ENCODE data around the gene WDR74.
A peak's percentile ranks its signal among the peaks of the same experiment; 100 is the strongest.

WDR74 gene

DNA sequence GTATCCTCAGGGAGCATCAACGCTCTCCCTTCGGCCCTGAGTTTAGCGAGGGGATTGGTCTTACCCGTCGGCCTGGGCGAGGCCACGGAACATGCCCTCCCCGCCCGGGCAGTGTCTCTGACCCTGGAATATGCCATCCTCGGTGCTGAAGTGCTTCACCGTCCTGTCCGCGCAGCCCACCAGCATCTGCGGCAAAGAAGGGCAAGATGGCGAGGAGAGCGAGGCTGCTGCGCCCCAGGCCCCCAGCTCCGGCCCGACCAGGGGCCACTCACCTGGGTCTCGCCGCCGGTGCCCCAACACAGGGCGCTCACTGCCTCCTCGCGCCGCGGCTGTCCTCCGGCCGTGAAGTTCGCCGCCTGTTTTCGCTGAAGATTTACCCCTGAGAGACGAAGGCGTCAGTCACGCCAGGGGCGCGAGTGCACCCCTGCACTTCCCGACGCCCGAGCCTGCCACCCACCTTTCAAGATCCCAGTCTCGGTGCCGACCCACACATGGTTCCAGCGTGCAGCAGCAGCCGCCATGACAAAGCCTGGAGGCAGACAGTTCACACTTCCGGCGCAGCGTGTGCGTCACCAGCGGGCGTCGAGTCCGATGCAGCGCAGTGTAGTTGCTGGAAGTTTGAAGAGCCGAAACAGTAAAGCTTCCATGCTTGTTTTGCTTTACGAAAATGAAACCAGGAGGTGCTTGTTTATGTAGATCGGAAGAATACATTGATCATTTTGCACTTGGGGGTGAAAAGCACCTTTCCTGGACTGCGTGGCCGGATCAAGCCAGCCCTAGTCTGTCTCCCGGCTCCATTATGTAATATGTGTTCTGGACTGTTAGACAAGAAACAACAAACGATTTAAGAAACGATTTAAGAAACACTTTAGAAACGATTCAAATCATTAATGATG is at the start of gene WDR74:
Gene WDR74 (minus strand): TSS at position 541 of the 896 bp plus-strand sequence. CDS start 20 bp downstream, at position 521.
- DNase-seq (ENCODE audit: low read depth): peak; percentile 95
- peak within 1 kb of the TSS; percentile 97 for H3K4me3 ChIP-seq (ENCODE audit: low read length)
- TF ChIP-seq, protein P1, sequence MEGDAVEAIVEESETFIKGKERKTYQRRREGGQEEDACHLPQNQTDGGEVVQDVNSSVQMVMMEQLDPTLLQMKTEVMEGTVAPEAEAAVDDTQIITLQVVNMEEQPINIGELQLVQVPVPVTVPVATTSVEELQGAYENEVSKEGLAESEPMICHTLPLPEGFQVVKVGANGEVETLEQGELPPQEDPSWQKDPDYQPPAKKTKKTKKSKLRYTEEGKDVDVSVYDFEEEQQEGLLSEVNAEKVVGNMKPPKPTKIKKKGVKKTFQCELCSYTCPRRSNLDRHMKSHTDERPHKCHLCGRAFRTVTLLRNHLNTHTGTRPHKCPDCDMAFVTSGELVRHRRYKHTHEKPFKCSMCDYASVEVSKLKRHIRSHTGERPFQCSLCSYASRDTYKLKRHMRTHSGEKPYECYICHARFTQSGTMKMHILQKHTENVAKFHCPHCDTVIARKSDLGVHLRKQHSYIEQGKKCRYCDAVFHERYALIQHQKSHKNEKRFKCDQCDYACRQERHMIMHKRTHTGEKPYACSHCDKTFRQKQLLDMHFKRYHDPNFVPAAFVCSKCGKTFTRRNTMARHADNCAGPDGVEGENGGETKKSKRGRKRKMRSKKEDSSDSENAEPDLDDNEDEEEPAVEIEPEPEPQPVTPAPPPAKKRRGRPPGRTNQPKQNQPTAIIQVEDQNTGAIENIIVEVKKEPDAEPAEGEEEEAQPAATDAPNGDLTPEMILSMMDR (IDR thresholded peaks at IDR 0.05; ENCODE audit: insufficient read depth, low read depth, low read length, missing control alignments): no peak

DNA sequence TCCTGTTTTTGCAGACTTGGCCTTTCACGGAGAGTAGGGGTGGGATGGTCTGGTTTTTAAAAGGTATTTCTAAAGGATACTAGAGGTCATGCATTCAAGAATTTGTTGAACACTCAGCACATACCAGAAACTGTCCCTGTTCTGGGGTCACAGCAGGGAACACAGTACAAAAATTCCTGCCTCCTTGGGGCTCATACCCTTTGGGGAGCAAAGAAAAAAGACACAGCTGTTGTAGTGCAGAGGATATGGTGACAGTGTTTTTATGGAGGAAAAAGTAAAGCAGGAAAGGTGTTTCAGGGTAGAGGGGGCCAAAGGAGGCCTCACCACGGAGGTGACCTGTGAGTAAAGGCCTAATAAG is 49.7 kb upstream of the WDR74 start:
- DNase-seq (ENCODE audit: low read depth): no peak
- TF ChIP-seq, protein P1 (IDR thresholded peaks at IDR 0.05; ENCODE audit: insufficient read depth, low read depth, low read length, missing control alignments): no peak
- H3K4me3 ChIP-seq (ENCODE audit: low read length): no peak overlapping the region

DNA sequence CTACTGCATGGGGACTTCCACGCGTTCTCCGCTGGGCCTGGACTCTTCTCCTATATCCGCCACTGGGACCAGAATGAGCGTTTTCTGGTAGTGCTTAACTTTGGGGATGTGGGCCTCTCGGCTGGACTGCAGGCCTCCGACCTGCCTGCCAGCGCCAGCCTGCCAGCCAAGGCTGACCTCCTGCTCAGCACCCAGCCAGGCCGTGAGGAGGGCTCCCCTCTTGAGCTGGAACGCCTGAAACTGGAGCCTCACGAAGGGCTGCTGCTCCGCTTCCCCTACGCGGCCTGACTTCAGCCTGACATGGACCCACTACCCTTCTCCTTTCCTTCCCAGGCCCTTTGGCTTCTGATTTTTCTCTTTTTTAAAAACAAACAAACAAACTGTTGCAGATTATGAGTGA is 49.0 kb upstream of the WDR74 start:
- TF ChIP-seq, protein P1 (IDR thresholded peaks at IDR 0.05; ENCODE audit: insufficient read depth, low read depth, low read length, missing control alignments): no peak
- no peak overlapping the region for H3K4me3 ChIP-seq (ENCODE audit: low read length)
- DNase-seq (ENCODE audit: low read depth): no peak

DNA sequence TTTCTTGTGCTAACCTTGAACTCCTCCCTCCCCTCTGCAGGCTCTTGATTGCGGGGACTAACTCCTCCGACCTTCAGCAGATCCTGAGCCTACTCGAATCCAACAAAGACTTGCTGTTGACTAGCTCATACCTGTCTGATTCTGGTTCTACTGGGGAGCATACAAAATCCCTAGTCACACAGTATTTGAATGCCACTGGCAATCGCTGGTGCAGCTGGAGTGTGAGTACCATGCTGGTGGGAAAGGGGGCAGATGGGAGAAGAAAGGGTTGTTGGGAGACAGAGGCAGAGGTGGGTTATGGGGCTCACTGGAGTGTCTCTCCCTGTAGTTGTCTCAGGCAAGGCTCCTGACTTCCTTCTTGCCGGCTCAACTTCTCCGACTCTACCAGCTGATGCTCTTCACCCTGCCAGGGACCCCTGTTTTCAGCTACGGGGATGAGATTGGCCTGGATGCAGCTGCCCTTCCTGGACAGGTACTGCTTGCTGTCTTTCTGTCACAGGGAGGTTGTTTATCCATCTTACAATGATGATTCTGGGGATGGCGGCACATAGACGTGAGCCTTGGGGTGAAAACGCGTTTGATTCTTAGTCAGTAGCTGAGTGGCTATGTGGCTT is 45.9 kb upstream of the WDR74 start:
- TF ChIP-seq, protein P1 (IDR thresholded peaks at IDR 0.05; ENCODE audit: insufficient read depth, low read depth, low read length, missing control alignments): no peak
- no peak overlapping the region for H3K4me3 ChIP-seq (ENCODE audit: low read length)
- no peak for DNase-seq (ENCODE audit: low read depth)

DNA sequence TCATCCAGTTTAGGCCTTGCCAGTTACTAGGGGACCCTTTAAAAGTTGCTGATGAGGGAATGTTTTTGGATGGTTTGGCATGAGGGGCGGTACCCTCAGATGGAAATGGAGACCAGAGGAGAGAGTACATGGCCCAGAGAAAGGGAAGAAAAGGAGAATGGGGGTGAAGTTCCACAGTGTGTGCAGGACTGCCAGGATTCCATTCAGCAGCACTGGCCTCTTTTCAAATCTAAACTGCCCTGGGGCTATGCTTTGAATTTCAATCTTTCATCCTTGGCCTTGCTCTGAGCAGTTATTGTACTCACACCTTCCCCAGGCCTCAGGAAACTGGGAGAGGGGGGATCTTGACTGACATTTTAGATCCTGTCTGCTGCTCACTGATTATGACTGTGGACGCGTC is 44.3 kb upstream of the WDR74 start:
- DNase-seq (ENCODE audit: low read depth): no peak
- TF ChIP-seq, protein P1 (IDR thresholded peaks at IDR 0.05; ENCODE audit: insufficient read depth, low read depth, low read length, missing control alignments): no peak
- H3K4me3 ChIP-seq (ENCODE audit: low read length): peak overlapping the region; percentile 88

DNA sequence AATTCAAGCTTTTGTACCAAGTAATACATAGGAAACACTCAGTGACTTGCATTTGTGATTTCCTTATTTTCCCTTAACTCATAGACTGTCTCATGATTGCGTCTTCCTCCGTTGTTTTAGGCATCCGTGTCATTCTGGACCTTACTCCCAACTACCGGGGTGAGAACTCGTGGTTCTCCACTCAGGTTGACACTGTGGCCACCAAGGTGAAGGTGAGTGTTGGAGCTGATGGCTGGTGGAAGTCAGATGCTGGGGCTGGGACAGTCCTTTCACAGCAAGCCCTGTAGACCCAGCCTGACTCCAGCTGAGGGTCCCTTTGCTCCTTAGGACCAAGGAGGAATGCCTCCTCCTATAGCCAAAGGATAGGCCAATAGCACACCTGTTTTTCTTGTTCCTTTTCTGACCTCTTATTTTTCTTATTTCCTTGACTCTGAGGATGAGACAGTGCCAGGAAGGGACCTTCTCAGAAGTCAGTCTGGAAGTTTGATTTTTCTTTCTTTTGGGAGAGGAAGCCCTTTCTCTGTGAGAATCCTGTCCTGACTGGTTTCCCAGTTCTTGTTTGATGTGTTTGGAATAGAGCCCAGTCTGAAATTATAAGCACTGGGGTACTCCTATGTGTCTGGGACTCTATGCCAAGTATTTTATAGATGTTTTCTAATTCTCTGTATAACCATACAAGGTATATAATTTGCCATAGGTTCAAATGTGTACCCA is 43.6 kb upstream of the WDR74 start:
- TF ChIP-seq, protein P1 (IDR thresholded peaks at IDR 0.05; ENCODE audit: insufficient read depth, low read depth, low read length, missing control alignments): no peak
- no peak for DNase-seq (ENCODE audit: low read depth)
- peak overlapping the region; percentile 88 for H3K4me3 ChIP-seq (ENCODE audit: low read length)
